Activated T-cell treated with anti-CD3 and anti-CD28 coated beads for 1 hour (primary cell): ENCODE data around the gene FBXW12.

Source experiments
- DNase-seq: peaks from one replicate; pipeline ENCODE4 v3.0.0-alpha.2; 2020; ENCODE audit warnings: low read depth

Gene FBXW12

GRCh38 chr3:48436477-48436787 is 64.4 kb downstream of the FBXW12 start:
- DNase-seq = no peak

GRCh38 chr3:48436855-48437254 is 64.8 kb downstream of the FBXW12 start:
- no peak for DNase-seq

- DNase-seq = no peak
These were observed 65.8 kb downstream of the FBXW12 start for GRCh38 chr3:48437812-48438211.

- DNase-seq = peak; percentile 95
These were observed 68.0 kb downstream of the FBXW12 start, which contains the start of the genes CCDC51 and TMA7 for GRCh38 chr3:48439820-48440589. Gene CCDC51 (minus strand): TSS chr3:48440119. CDS start chr3:48435128, 4,991 bp downstream. Gene TMA7 (plus strand): TSS chr3:48440257. CDS start chr3:48440297, 40 bp downstream.

- no peak for DNase-seq
These were observed 68.6 kb downstream of the FBXW12 start for GRCh38 chr3:48440590-48440958.

GRCh38 chr3:48441940-48442339 is 69.9 kb downstream of the FBXW12 start:
- no peak for DNase-seq
